ENCODE data around the gene VMP1.
"Not testable (repeated sequence)": the region's sequence is repeated elsewhere in the genome, so short reads cannot be mapped to it uniquely, and the experiment has no call there.

Gene VMP1

GRCh38 chr17:59776577-59776976 lies 69.1 kb downstream of the VMP1 start:
- TF ChIP-seq CTCF (IDR thresholded peaks at IDR 0.05) = no peak
- Histone ChIP-seq H3K4me3 (ENCODE audit: low read depth in 1 of 2, low read length in 1 of 2) (no peak overlapping the region), H3K4me1 (ENCODE audit: control insufficient read depth in 1 of 2, insufficient read depth in 1 of 2, low read depth in 1 of 2, low read length in 1 of 2) (no peaks in the 10 kb centered on the region)

GRCh38 chr17:59777033-59777432 lies 69.6 kb downstream of the VMP1 start:
- TF ChIP-seq CTCF (IDR thresholded peaks at IDR 0.05) = no peak
- H3K27ac ChIP-seq = no peak overlapping the region
- no peak overlapping the region for H3K4me3 ChIP-seq (ENCODE audit: low read depth in 1 of 2, low read length in 1 of 2)
- H3K4me1 ChIP-seq (ENCODE audit: control insufficient read depth in 1 of 2, insufficient read depth in 1 of 2, low read depth in 1 of 2, low read length in 1 of 2) = no peaks in the 10 kb centered on the region
- H3K36me3 ChIP-seq = peaks cover 92% of the 10 kb centered on the region
- H3K27me3 ChIP-seq = no peaks in the 10 kb centered on the region
- no peaks in the 10 kb centered on the region for H3K9me3 ChIP-seq

More at GRCh38 chr17:59776577-59776976, 69.1 kb downstream of the VMP1 start:
- no peaks in the 10 kb centered on the region for H3K27me3 ChIP-seq
- H3K9me3 ChIP-seq = no peaks in the 10 kb centered on the region
- H3K27ac ChIP-seq = peak overlapping the region; percentile 38
- peaks cover 91% of the 10 kb centered on the region for H3K36me3 ChIP-seq

GRCh38 chr17:59778996-59779395 lies 71.5 kb downstream of the VMP1 start:
- H3K27ac ChIP-seq = peak overlapping the region; percentile 48
- H3K36me3 ChIP-seq = peaks cover 89% of the 10 kb centered on the region
- H3K4me1 ChIP-seq (ENCODE audit: control insufficient read depth in 1 of 2, insufficient read depth in 1 of 2, low read depth in 1 of 2, low read length in 1 of 2) = peaks cover 4 to 9% of the 10 kb centered on the region in 2 experiments
- H3K4me3 ChIP-seq (ENCODE audit: low read depth in 1 of 2, low read length in 1 of 2) = no peak overlapping the region
- no peak for TF ChIP-seq CTCF (IDR thresholded peaks at IDR 0.05)
- H3K9me3 ChIP-seq = no peaks in the 10 kb centered on the region
- H3K27me3 ChIP-seq = no peaks in the 10 kb centered on the region

- H3K36me3 ChIP-seq = peaks cover 84% of the 10 kb centered on the region
These were observed 72.1 kb downstream of the VMP1 start for GRCh38 chr17:59779521-59779920.

GRCh38 chr17:59780548-59780947 lies 73.1 kb downstream of the VMP1 start:
- not testable (repeated sequence) for H3K4me3 ChIP-seq (ENCODE audit: low read depth in 1 of 2, low read length in 1 of 2)
- peaks cover 74% of the 10 kb centered on the region for H3K36me3 ChIP-seq

More at GRCh38 chr17:59779521-59779920, 72.1 kb downstream of the VMP1 start:
- Histone ChIP-seq H3K4me3 (ENCODE audit: low read depth in 1 of 2, low read length in 1 of 2) (no peak overlapping the region), H3K27ac (peak overlapping the region; percentile 48), H3K4me1 (ENCODE audit: control insufficient read depth in 1 of 2, insufficient read depth in 1 of 2, low read depth in 1 of 2, low read length in 1 of 2) (peaks cover 9 to 14% of the 10 kb centered on the region in 2 experiments), H3K27me3 (no peaks in the 10 kb centered on the region), H3K9me3 (no peaks in the 10 kb centered on the region)
- no peak for TF ChIP-seq CTCF (IDR thresholded peaks at IDR 0.05)

GRCh38 chr17:59783221-59784047 lies 76.0 kb downstream of the VMP1 start:
- Histone ChIP-seq H3K36me3 (peaks cover 50% of the 10 kb centered on the region), H3K27me3 (no peaks in the 10 kb centered on the region), H3K27ac (peak overlapping the region; percentile 51), H3K4me3 (ENCODE audit: low read depth in 1 of 2, low read length in 1 of 2) (no peak overlapping the region), H3K9me3 (no peaks in the 10 kb centered on the region), H3K4me1 (ENCODE audit: control insufficient read depth in 1 of 2, insufficient read depth in 1 of 2, low read depth in 1 of 2, low read length in 1 of 2) (peaks cover 48 to 53% of the 10 kb centered on the region in 2 experiments)
- no peak for TF ChIP-seq CTCF (IDR thresholded peaks at IDR 0.05)

More at GRCh38 chr17:59780548-59780947, 73.1 kb downstream of the VMP1 start:
- peak overlapping the region; percentile 48 for H3K27ac ChIP-seq
- peaks cover 19 to 24% of the 10 kb centered on the region in 2 experiments for H3K4me1 ChIP-seq (ENCODE audit: control insufficient read depth in 1 of 2, insufficient read depth in 1 of 2, low read depth in 1 of 2, low read length in 1 of 2)
- H3K9me3 ChIP-seq, H3K27me3 ChIP-seq: not testable (repeated sequence)
